GM04503 (cell line): ENCODE measurements around the gene DUSP5.

ENCODE experiments used
- DNase-seq: peaks from one replicate; pipeline ENCODE4 v3.0.0-alpha.2; 2012; ENCODE audit warnings: low read depth

Gene DUSP5

GRCh38 chr10:110546499-110547110 lies 48.9 kb downstream of the DUSP5 start:
- DNase-seq: no peak

- no peak for DNase-seq
These were observed 49.5 kb downstream of the DUSP5 start for GRCh38 chr10:110547139-110547761.

GRCh38 chr10:110548002-110548401 lies 50.3 kb downstream of the DUSP5 start:
- DNase-seq: no peak

DNA sequence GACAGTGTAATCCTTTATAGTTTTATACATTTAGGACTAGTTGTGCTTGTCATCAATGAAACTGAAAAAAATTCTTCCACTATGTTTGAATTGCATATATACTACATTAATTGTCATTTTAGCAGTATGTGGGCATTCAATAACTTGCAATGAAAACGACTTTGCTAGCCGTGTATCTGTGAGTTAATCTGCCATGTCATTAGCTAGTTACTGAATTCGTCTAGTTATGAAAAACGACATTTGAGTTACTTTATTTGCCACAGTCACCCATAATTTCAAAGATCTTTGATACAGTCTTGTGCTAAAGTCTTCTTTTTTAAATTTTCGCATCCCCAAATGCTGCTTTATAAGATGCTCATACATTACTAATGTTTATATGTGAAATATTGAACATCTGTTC lies 51.5 kb downstream of the DUSP5 start:
- no peak for DNase-seq

GRCh38 chr10:110553905-110554304 lies 56.2 kb downstream of the DUSP5 start:
- no peak for DNase-seq

DNA sequence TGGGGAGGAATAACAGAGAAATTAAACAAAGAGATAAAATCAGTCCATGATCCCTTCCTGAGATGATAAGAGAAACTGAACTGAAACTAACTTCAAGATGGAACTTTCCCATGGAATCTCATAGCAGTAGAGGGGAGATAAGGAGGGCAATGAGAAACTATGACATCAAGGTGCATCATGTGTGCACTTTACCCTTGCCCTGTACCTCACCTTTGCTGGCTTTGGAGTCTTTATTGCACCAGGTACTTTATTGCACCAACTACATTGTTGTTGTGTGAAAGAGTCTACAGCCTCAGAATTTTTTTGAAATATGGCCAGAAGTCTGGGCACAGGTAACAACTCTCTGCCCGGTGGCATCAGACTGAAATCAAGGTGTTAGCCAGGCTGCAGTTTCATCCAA lies 58.6 kb downstream of the DUSP5 start:
- no peak for DNase-seq

DNA sequence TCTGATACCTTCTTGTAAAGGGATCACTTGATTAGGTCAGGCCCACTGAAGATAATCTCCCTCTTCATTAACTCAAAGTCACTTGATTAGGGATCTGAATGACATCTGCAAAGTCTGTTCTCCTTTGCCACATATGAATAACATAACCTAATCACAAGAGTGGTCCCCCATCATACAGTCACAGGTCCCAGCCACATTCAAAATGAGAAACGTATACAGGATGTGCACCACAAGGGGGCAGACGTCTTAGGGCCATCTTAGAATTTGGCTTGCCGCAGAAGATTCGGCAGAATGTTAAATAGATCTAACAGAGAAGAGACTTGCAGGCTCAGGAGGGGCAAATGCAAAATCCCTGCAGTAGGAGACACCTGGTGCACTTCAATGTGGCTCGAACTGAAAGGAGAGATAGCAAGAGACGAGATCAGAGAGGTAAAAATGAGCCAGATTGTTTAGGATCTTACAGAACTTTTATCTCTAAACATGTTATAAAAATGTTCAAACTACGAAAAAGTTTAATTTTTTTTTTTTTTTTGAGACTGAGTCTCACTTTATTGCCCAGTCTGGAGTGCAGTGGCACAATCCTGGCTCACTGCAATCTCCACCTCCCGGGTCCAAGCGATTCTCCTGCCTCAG lies 59.4 kb downstream of the DUSP5 start:
- DNase-seq: no peak

DNA sequence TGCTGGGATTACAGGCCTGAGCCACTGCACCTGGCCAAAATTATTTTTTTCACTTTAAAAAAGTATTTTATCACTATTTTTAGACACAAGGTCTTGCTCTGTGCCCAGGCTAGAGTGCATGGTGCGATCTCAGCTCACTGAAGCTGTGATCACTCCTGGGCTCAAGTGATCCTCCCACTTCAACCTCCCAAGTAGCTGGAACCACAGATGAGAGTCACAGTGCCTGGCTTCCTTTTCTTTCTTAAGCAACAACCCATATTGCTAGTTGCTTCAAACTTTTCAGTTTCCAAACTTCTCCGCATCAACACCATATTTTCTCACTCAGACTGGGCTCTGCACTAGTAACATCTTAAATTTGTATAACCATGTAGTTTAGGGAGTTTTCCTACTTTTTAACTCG lies 60.3 kb downstream of the DUSP5 start:
- DNase-seq: no peak

DNA sequence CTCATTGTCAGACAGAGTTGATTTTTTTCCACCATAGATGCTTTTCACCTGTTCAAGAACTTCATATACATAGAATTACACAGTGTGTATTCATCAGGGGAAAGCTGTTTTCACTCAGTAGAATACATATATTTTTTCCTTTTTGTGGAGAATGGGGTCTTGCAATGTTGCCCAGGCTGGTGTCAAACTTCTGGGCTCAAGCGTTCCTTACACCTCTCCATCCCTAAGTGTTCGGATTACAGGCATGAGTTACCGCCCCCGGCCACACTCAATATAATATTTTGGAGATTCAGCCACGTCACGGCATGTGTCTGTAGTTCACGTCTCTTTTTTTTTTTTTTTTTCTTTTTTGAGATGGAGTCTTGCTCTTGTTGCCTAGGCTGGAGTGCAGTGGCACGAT lies 62.3 kb downstream of the DUSP5 start:
- no peak for DNase-seq
